ACC112 (cell line): ENCODE data around the gene POLRMT.
A peak's percentile ranks its signal among the peaks of the same experiment; 100 is the strongest.

Experiments
- H2AFZ ChIP-seq: fragments of 200-600 bp; sonication (generic); one replicate; pipeline ENCODE4 v1.6.0; 2017; ENCODE audit warnings: antibody characterized with exemption, low read length; ENCODE audit not compliant: unreplicated experiment
- H3K27ac ChIP-seq: fragments of 200-600 bp; sonication (generic); 2 replicates; pipeline ENCODE4 v1.5.1; 2014; ENCODE audit warnings: low read depth, mild to moderate bottlenecking, antibody characterized with exemption, low read length, moderate library complexity
- H3K27me3 ChIP-seq: fragments of 200-600 bp; sonication (generic); 2 replicates; pipeline ENCODE4 v1.6.1; 2014; ENCODE audit warnings: mild to moderate bottlenecking, antibody characterized with exemption, low read length, moderate library complexity, mixed read lengths; ENCODE audit not compliant: insufficient read depth
- H3K36me3 ChIP-seq: fragments of 200-600 bp; sonication (generic); 2 replicates; pipeline ENCODE4 v1.6.1; 2016; ENCODE audit warnings: mild to moderate bottlenecking, antibody characterized with exemption, low read length, moderate library complexity, mixed read lengths; ENCODE audit not compliant: insufficient read depth
- H3K4me1 ChIP-seq: fragments of 200-600 bp; sonication (generic); one replicate; pipeline ENCODE4 v1.6.1; 2016; ENCODE audit warnings: low read length, mixed read lengths; ENCODE audit not compliant: insufficient read depth, unreplicated experiment, control insufficient read depth
- H3K4me3 ChIP-seq: fragments of 200-600 bp; sonication (generic); 2 replicates; pipeline ENCODE4 v1.5.1; 2014; ENCODE audit warnings: mild to moderate bottlenecking, low read depth, low read length
- H3K79me2 ChIP-seq: fragments of 200-600 bp; sonication (generic); one replicate; pipeline ENCODE4 v1.6.0; 2016; ENCODE audit warnings: low read length; ENCODE audit not compliant: control insufficient read depth, unreplicated experiment, insufficient read depth

POLRMT gene

GRCh38 chr19:572743-573518 is 60.4 kb downstream of the POLRMT start:
- H3K4me1 ChIP-seq = peaks cover 16% of the 10 kb centered on the region
- no peaks in the 10 kb centered on the region for H3K36me3 ChIP-seq
- no peak overlapping the region for H2AFZ ChIP-seq
- H3K27ac ChIP-seq = peak overlapping the region; percentile 55
- peaks cover 50% of the 10 kb centered on the region for H3K79me2 ChIP-seq
- peak overlapping the region; percentile 93 for H3K4me3 ChIP-seq
- no peaks in the 10 kb centered on the region for H3K27me3 ChIP-seq

- peak within 1 kb of the TSS; percentile 93 for H3K4me3 ChIP-seq
- H3K4me1 ChIP-seq = peaks cover 16% of the 10 kb centered on the region
- H2AFZ ChIP-seq = peak within 1 kb of the TSS; percentile 91
- peaks cover 43% of the 10 kb centered on the region for H3K79me2 ChIP-seq
- H3K36me3 ChIP-seq = no peaks in the 10 kb centered on the region
- H3K27me3 ChIP-seq = no peaks in the 10 kb centered on the region
- H3K27ac ChIP-seq = peak within 1 kb of the TSS; percentile 69
Measured at GRCh38 chr19:572140-572742, 61.1 kb downstream of the POLRMT start, which contains the start of gene BSG. BSG (plus strand) TSS chr19:572596; CDS start chr19:572635, 39 bp downstream.

GRCh38 chr19:571566-571974 is 61.8 kb downstream of the POLRMT start:
- Histone ChIP-seq H3K4me1 (peaks cover 16% of the 10 kb centered on the region), H2AFZ (peak overlapping the region; percentile 91), H3K27ac (peak overlapping the region; percentile 69; the same call in 1 of the 2 replicates)

DNA sequence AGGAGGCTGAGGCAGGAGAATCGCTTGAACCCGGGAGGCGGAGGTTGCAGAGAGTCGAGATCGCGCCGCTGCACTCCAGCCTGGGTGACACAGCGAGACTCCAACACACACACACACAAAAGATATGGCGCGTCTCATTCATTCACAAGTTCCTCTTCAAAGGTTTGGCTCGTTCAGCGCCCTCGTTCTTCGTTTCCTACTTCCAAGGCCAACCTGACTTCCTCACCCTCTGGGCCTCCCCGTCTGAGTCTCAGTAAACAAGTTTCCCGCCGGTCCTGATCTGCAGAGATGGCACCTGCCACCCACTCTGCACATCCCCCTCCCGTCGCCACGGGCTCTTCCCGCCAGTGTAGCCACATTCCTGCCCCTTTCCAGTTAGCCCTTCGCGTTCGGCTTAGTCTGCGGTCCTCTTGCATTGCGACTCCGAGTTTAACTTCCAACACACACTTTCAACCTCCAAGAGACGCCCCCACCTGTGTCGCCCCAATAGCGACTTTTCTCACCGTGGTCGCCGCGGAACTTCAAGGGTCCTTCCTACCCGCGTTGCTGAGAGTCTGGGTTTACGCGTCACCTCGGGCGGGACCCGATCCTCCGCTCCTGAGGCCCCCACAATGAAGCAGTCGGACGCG is 62.3 kb downstream of the POLRMT start:
- Histone ChIP-seq H3K4me1 (peaks cover 15% of the 10 kb centered on the region), H3K79me2 (peaks cover 33% of the 10 kb centered on the region), H3K27me3 (no peaks in the 10 kb centered on the region), H3K27ac (peak overlapping the region; percentile 69; the same call in 1 of the 2 replicates), H3K4me3 (peak overlapping the region; percentile 93), H3K36me3 (no peaks in the 10 kb centered on the region), H2AFZ (peak overlapping the region; percentile 91)

More at GRCh38 chr19:571566-571974, 61.8 kb downstream of the POLRMT start:
- Histone ChIP-seq H3K36me3 (no peaks in the 10 kb centered on the region), H3K27me3 (no peaks in the 10 kb centered on the region), H3K79me2 (peaks cover 37% of the 10 kb centered on the region), H3K4me3 (peak overlapping the region; percentile 93)

GRCh38 chr19:570251-570686 is 63.1 kb downstream of the POLRMT start:
- Histone ChIP-seq H3K4me1 (peaks cover 9% of the 10 kb centered on the region), H3K79me2 (peaks cover 26% of the 10 kb centered on the region), H3K36me3 (no peaks in the 10 kb centered on the region), H3K27ac (no peak overlapping the region), H3K27me3 (no peaks in the 10 kb centered on the region), H2AFZ (no peak overlapping the region), H3K4me3 (no peak overlapping the region)

GRCh38 chr19:567296-567900 is 65.9 kb downstream of the POLRMT start:
- H3K4me3 ChIP-seq = no peak overlapping the region
- no peak overlapping the region for H3K27ac ChIP-seq
- no peaks in the 10 kb centered on the region for H3K4me1 ChIP-seq

More at GRCh38 chr19:567296-567900, 65.9 kb downstream of the POLRMT start:
- H3K79me2 ChIP-seq = no peaks in the 10 kb centered on the region
- H3K27me3 ChIP-seq = no peaks in the 10 kb centered on the region
- no peak overlapping the region for H2AFZ ChIP-seq
- no peaks in the 10 kb centered on the region for H3K36me3 ChIP-seq
